Measurements from ENCODE around the gene OR2A12.

- TF ChIP-seq ZZZ3 (CRISPR knock-in tag; IDR thresholded peaks at IDR 0.05; ENCODE audit: borderline replicate concordance) (no peak), FOXA1 (IDR thresholded peaks at IDR 0.05) (no peak), FOXA1 (CRISPR knock-in tag; IDR thresholded peaks at IDR 0.05) (no peak), ZNF746 (CRISPR knock-in tag; IDR thresholded peaks at IDR 0.05) (no peak), RBM39 (IDR thresholded peaks at IDR 0.05; ENCODE audit: low read depth, low read length, poor library complexity, severe bottlenecking) (no peak), FLYWCH1 (CRISPR knock-in tag; IDR thresholded peaks at IDR 0.05) (no peak), EZH2 (conservative IDR thresholded peaks at IDR 0.05; ENCODE audit: low read depth, low read length) (no peak), CREM (IDR thresholded peaks at IDR 0.05) (no peak), CREM (CRISPR knock-in tag; IDR thresholded peaks at IDR 0.05) (no peak), HNRNPK (IDR thresholded peaks at IDR 0.05; ENCODE audit: low read depth, low read length, poor library complexity, severe bottlenecking) (no peak), FOXC1 (CRISPR knock-in tag; IDR thresholded peaks at IDR 0.05; ENCODE audit: borderline replicate concordance) (no peak), ZNF629 (CRISPR knock-in tag; conservative IDR thresholded peaks at IDR 0.05) (no peak)
- TF ChIP-seq, protein P1, sequence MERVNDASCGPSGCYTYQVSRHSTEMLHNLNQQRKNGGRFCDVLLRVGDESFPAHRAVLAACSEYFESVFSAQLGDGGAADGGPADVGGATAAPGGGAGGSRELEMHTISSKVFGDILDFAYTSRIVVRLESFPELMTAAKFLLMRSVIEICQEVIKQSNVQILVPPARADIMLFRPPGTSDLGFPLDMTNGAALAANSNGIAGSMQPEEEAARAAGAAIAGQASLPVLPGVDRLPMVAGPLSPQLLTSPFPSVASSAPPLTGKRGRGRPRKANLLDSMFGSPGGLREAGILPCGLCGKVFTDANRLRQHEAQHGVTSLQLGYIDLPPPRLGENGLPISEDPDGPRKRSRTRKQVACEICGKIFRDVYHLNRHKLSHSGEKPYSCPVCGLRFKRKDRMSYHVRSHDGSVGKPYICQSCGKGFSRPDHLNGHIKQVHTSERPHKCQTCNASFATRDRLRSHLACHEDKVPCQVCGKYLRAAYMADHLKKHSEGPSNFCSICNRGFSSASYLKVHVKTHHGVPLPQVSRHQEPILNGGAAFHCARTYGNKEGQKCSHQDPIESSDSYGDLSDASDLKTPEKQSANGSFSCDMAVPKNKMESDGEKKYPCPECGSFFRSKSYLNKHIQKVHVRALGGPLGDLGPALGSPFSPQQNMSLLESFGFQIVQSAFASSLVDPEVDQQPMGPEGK (CRISPR knock-in tag; IDR thresholded peaks at IDR 0.05): no peak
- TF ChIP-seq, protein P2, sequence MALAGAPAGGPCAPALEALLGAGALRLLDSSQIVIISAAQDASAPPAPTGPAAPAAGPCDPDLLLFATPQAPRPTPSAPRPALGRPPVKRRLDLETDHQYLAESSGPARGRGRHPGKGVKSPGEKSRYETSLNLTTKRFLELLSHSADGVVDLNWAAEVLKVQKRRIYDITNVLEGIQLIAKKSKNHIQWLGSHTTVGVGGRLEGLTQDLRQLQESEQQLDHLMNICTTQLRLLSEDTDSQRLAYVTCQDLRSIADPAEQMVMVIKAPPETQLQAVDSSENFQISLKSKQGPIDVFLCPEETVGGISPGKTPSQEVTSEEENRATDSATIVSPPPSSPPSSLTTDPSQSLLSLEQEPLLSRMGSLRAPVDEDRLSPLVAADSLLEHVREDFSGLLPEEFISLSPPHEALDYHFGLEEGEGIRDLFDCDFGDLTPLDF (CRISPR knock-in tag; IDR thresholded peaks at IDR 0.05): no peak
Measured at GRCh38 chr7:144137501-144137900, 51.4 kb downstream of the OR2A12 start.
